Endodermal cell (in vitro differentiated cells): Measurements from ENCODE around the gene CDKN2A. TPM values are rescaled to one million over a fixed set of nuclear protein-coding genes. Genes with fewer than 3 reads are reported as not detected.

Experiments used
- DNase-seq: peaks from one replicate; pipeline ENCODE4 v3.0.0-alpha.2; 2017
- H3K27ac ChIP-seq: 2 replicates; pipeline ENCODE4 v1.5.1; 2013; ENCODE audit warnings: mild to moderate bottlenecking, low read depth, low read length, moderate library complexity
- H3K27me3 ChIP-seq: 2 replicates; pipeline ENCODE4 v1.6.1; 2013; ENCODE audit warnings: mild to moderate bottlenecking, low read length, moderate library complexity; ENCODE audit not compliant: insufficient read depth, control insufficient read depth, poor library complexity, severe bottlenecking
- H3K36me3 ChIP-seq: 2 replicates; pipeline ENCODE4 v1.7.0; 2013; ENCODE audit warnings: mild to moderate bottlenecking, low read length, moderate library complexity; ENCODE audit not compliant: control insufficient read depth, insufficient read depth
- H3K4me1 ChIP-seq: one replicate; pipeline ENCODE4 v1.7.0; 2013; ENCODE audit warnings: low read length; ENCODE audit not compliant: control insufficient read depth, insufficient read depth
- H3K4me3 ChIP-seq: 2 replicates; pipeline ENCODE4 v1.5.1; 2013; ENCODE audit warnings: mild to moderate bottlenecking, low read length, moderate library complexity
- H3K9ac ChIP-seq: 2 replicates; pipeline ENCODE4 v1.6.1; 2013; ENCODE audit warnings: mild to moderate bottlenecking, low read length, moderate library complexity; ENCODE audit not compliant: poor library complexity, severe bottlenecking; ENCODE audit errors: extremely low read depth
- H3K9me3 ChIP-seq: 2 replicates; pipeline ENCODE4 v1.6.1; 2013; ENCODE audit warnings: mild to moderate bottlenecking, low read length, moderate library complexity; ENCODE audit not compliant: control insufficient read depth
- H3K27ac Mint-ChIP-seq: 2 replicates; pipeline ENCODE4 v1.8.0; 2020; ENCODE audit warnings: mixed read lengths
- H3K27me3 Mint-ChIP-seq: 2 replicates; pipeline ENCODE4 v1.8.0; 2021; ENCODE audit warnings: mild to moderate bottlenecking, mixed read lengths; ENCODE audit not compliant: insufficient read depth
- H3K36me3 Mint-ChIP-seq: 2 replicates; pipeline ENCODE4 v1.8.0; 2020; ENCODE audit warnings: low read depth, mixed read lengths
- H3K4me1 Mint-ChIP-seq: 2 replicates; pipeline ENCODE4 v1.8.0; 2020; ENCODE audit warnings: mixed read lengths
- H3K4me3 Mint-ChIP-seq: 2 replicates; pipeline ENCODE4 v1.8.0; 2020; ENCODE audit warnings: mild to moderate bottlenecking, moderate library complexity, mixed read lengths
- H3K9me3 Mint-ChIP-seq: 2 replicates; pipeline ENCODE4 v1.8.0; 2020; ENCODE audit warnings: mild to moderate bottlenecking, mixed read lengths
- CTCF ChIP-seq: fragments of 200-600 bp; sonication (generic); conservative IDR thresholded peaks from 2 replicates; pipeline ENCODE4 v1.5.0; 2021; ENCODE audit warnings: antibody characterized with exemption, mild to moderate bottlenecking
- WGBS, 2 experiments: methylation state at CpG; one replicate each; pipeline versions ENCODE4 v1.1.5 to v1.1.7; 2013; ENCODE audit warnings: missing lambda C conversion rate in 2 of 2, mixed read lengths in 1 of 2; ENCODE audit not compliant: insufficient coverage in 1 of 2, insufficient read length in 1 of 2; 5-methylcytosine and 5-hydroxymethylcytosine counted together
- total RNA-seq, 2 donors: library from RNA; stranded (reverse); fragmentation: NEBNext Ultra II Directional in 1 of 2; extraction: Animal tissue kit (Norgen Biotek cat#: 25700) in 1 of 2; gene quantifications; 2 replicates in 1 of 2; 3 replicates in 1 of 2; pipeline ENCODE4 v1.2.1, GENCODE V29; 2021

The CDKN2A gene
- total RNA-seq, 2 donors from 2014 or later, result 1.9 to 6.7 TPM

GRCh38 chr9:21972361-21972760 is 21.8 kb downstream of the CDKN2A start:
- no peak overlapping the region for H3K4me3 Mint-ChIP-seq
- DNase-seq, result no peak
- Histone ChIP-seq H3K9me3 (peaks cover 12% of the 10 kb centered on the region), H3K27ac (no peak overlapping the region), H3K4me3 (no peak overlapping the region), H3K36me3 (no peaks in the 10 kb centered on the region), H3K4me1 (no peaks in the 10 kb centered on the region), H3K9ac (no peak overlapping the region), H3K27me3 (peaks cover 100% of the 10 kb centered on the region)
- no peaks in the 10 kb centered on the region for H3K36me3 Mint-ChIP-seq
- no peak for TF ChIP-seq CTCF
- H3K27ac Mint-ChIP-seq, result no peak overlapping the region
- H3K27me3 Mint-ChIP-seq, result peaks cover 100% of the 10 kb centered on the region
- H3K4me1 Mint-ChIP-seq, result peaks cover 16% of the 10 kb centered on the region
- peaks cover 3% of the 10 kb centered on the region for H3K9me3 Mint-ChIP-seq

- Mint-ChIP-seq H3K4me3 (peak overlapping the region; percentile 28), H3K27me3 (peaks cover 99% of the 10 kb centered on the region)
Observed at GRCh38 chr9:21970800-21971640, 23.2 kb downstream of the CDKN2A start.

More at GRCh38 chr9:21970800-21971640, 23.2 kb downstream of the CDKN2A start:
- no peak overlapping the region for H3K4me3 ChIP-seq
- H3K36me3 ChIP-seq, result no peaks in the 10 kb centered on the region
- peaks cover 100% of the 10 kb centered on the region for H3K27me3 ChIP-seq
- peaks cover 12% of the 10 kb centered on the region for H3K9me3 ChIP-seq
- DNase-seq, result peak; percentile 76
- Mint-ChIP-seq H3K4me1 (peaks cover 20% of the 10 kb centered on the region), H3K9me3 (peaks cover 3% of the 10 kb centered on the region), H3K27ac (no peak overlapping the region), H3K36me3 (no peaks in the 10 kb centered on the region)
- no peaks in the 10 kb centered on the region for H3K4me1 ChIP-seq
- TF ChIP-seq CTCF, result no peak
- 2 to 3% methylated on average over 15 to 44 of the region's 45 CpGs for WGBS, 2 experiments
- H3K9ac ChIP-seq, result no peak overlapping the region
- no peak overlapping the region for H3K27ac ChIP-seq
